Esophagus muscularis mucosa (tissue), 3 donors: Measurements from ENCODE around the gene FAM184B.

Experiments
- POLR2A ChIP-seq: fragments of 450-650 bp; IDR thresholded peaks from one replicate; pipeline ENCODE4 v1.6.1; 2017; ENCODE audit warnings: antibody characterized with exemption, moderate library complexity, mild to moderate bottlenecking, low read depth
- TF ChIP-seq, protein P1 (sequence below), 3 experiments: fragments of 200-600 bp in 2 of 3; fragments of 450-650 bp in 1 of 3; sonication (generic) in 2 of 3; IDR thresholded peaks; one replicate each; pipeline ENCODE4 v1.5.1; 2017 to 2019; ENCODE audit warnings: antibody characterized with exemption in 3 of 3, mild to moderate bottlenecking in 2 of 3, moderate library complexity in 1 of 3

DNA sequence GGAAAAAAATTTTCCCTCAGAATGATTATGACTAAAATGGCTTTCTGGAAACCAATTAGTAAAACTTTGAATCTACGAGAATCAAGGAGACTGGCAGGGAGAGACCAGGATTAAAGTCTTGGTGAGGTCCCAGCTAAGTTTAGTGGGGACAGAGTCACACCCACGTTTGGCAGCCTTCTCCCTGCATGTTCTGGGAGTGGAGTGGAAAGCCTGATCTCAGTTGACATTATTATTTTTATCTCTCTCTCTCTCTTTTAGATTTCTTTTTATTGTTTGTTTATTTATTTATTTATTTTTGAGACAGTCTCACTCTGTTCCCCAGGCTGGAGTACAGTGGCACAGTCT is 99.2 kb downstream of the FAM184B start:
- TF ChIP-seq, protein P1, sequence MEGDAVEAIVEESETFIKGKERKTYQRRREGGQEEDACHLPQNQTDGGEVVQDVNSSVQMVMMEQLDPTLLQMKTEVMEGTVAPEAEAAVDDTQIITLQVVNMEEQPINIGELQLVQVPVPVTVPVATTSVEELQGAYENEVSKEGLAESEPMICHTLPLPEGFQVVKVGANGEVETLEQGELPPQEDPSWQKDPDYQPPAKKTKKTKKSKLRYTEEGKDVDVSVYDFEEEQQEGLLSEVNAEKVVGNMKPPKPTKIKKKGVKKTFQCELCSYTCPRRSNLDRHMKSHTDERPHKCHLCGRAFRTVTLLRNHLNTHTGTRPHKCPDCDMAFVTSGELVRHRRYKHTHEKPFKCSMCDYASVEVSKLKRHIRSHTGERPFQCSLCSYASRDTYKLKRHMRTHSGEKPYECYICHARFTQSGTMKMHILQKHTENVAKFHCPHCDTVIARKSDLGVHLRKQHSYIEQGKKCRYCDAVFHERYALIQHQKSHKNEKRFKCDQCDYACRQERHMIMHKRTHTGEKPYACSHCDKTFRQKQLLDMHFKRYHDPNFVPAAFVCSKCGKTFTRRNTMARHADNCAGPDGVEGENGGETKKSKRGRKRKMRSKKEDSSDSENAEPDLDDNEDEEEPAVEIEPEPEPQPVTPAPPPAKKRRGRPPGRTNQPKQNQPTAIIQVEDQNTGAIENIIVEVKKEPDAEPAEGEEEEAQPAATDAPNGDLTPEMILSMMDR (IDR thresholded peaks at IDR 0.05), result no peak
- TF ChIP-seq POLR2A, result no peak
